Naive thymus-derived CD4-positive, alpha-beta T cell (primary cell): ENCODE results near the gene SHCBP1L. TPM values are rescaled to one million over a fixed set of nuclear protein-coding genes. Genes with fewer than 3 reads are reported as not detected.

Source experiments
- ATAC-seq: fragments of 150-1000 bp; cut with Tn5 transposase; 2 replicates; pipeline ENCODE4 v1.10.0; 2021; ENCODE audit warnings: mild to moderate bottlenecking, moderate library complexity
- CTCF ChIA-PET: fragments of 350-600 bp; sonication (Branson Sonifier 250); formaldehyde crosslinking; loops from one replicate; lab custom pipeline; 2021; ENCODE audit warnings: antibody characterized with exemption; lab: Charles Lee
- POLR2A ChIA-PET: fragments of 350-600 bp; sonication (Branson Sonifier 250); formaldehyde crosslinking; loops from one replicate; lab custom pipeline; 2021; ENCODE audit warnings: antibody characterized with exemption, inconsistent platforms; lab: Charles Lee
- DNase-seq, 9 donors: peaks; one replicate each; pipeline versions ENCODE4 v3.0.0 to v3.0.0-alpha.2; 2020 to 2022; ENCODE audit warnings: mixed read lengths in 1 of 9
- H3K27ac ChIP-seq: one replicate; pipeline ENCODE4 v1.7.0; 2013; ENCODE audit warnings: mild to moderate bottlenecking, low read depth, low read length, moderate library complexity
- H3K27me3 ChIP-seq, 2 donors: one replicate each; pipeline ENCODE4 v1.7.0; 2013; ENCODE audit warnings: low read length in 2 of 2, mild to moderate bottlenecking in 2 of 2, moderate library complexity in 2 of 2; ENCODE audit not compliant: control insufficient read depth in 2 of 2, insufficient read depth in 2 of 2
- H3K36me3 ChIP-seq, 3 experiments: 1 replicate in 2 of 3; 2 replicates in 1 of 3; pipeline ENCODE4 v1.7.0; 2013; ENCODE audit warnings: low read length in 3 of 3, mild to moderate bottlenecking in 3 of 3, moderate library complexity in 1 of 3; ENCODE audit not compliant: insufficient read depth in 3 of 3, control insufficient read depth in 2 of 3
- H3K4me1 ChIP-seq, 2 donors: one replicate each; pipeline ENCODE4 v1.7.0; 2013; ENCODE audit warnings: low read length in 2 of 2, mild to moderate bottlenecking in 2 of 2, moderate library complexity in 1 of 2; ENCODE audit not compliant: control insufficient read depth in 2 of 2, insufficient read depth in 2 of 2
- H3K4me3 ChIP-seq: 2 replicates; pipeline ENCODE4 v1.7.0; 2013; ENCODE audit warnings: mild to moderate bottlenecking, low read length
- H3K9me3 ChIP-seq, 3 experiments: 1 replicate in 2 of 3; 2 replicates in 1 of 3; pipeline ENCODE4 v1.7.0; 2013; ENCODE audit warnings: low read length in 3 of 3; ENCODE audit not compliant: control insufficient read depth in 2 of 3
- H3K27ac Mint-ChIP-seq, 9 donors: one replicate each; pipeline ENCODE4 v1.8.0; 2020 to 2022; ENCODE audit warnings: mixed read lengths in 9 of 9, mild to moderate bottlenecking in 8 of 9, moderate library complexity in 5 of 9, inconsistent platforms in 2 of 9
- H3K27me3 Mint-ChIP-seq, 5 donors: one replicate each; pipeline ENCODE4 v1.8.0; 2021 to 2022; ENCODE audit warnings: mixed read lengths in 5 of 5, mild to moderate bottlenecking in 1 of 5
- H3K36me3 Mint-ChIP-seq, 5 donors: one replicate each; pipeline ENCODE4 v1.8.0; 2020 to 2022; ENCODE audit warnings: mixed read lengths in 5 of 5, mild to moderate bottlenecking in 3 of 5, inconsistent platforms in 1 of 5
- H3K4me1 Mint-ChIP-seq, 7 donors: one replicate each; pipeline ENCODE4 v1.8.0; 2020 to 2022; ENCODE audit warnings: mixed read lengths in 7 of 7, mild to moderate bottlenecking in 3 of 7, inconsistent platforms in 1 of 7
- H3K4me3 Mint-ChIP-seq, 10 donors: one replicate each; pipeline ENCODE4 v1.8.0; 2020 to 2022; ENCODE audit warnings: mild to moderate bottlenecking in 10 of 10, mixed read lengths in 10 of 10, moderate library complexity in 6 of 10, inconsistent platforms in 2 of 10
- H3K9me3 Mint-ChIP-seq, 11 donors: one replicate each; pipeline ENCODE4 v1.8.0; 2020 to 2022; ENCODE audit warnings: mixed read lengths in 11 of 11, mild to moderate bottlenecking in 4 of 11, inconsistent platforms in 1 of 11, moderate library complexity in 1 of 11
- intact Hi-C, 2 donors: fragments of 100-400 bp; cut with micrococcal nuclease; formaldehyde crosslinking; loops; one replicate each; pipeline ENCODE4 v1.15.1; 2023
- polyA plus RNA-seq, 2 donors: library from polyadenylated mRNA; unstranded; fragments of 300-500 nt; fragmentation: Illumina TruSeq; gene quantifications; one replicate each; pipeline ENCODE4 v1.2.3, GENCODE V29; 2021
- total RNA-seq, 6 experiments: library from RNA in 5 of 6; stranded (reverse) in 5 of 6; gene quantifications; 1 replicate in 5 of 6; 2 replicates in 1 of 6; pipeline ENCODE4 v1.2.3 and lab custom pipeline; 2021 to 2026

Gene SHCBP1L
- total and polyA plus RNA-seq, 7 experiments from 2014 or later = not detected

- peak overlapping the region in 3 of 10 donors; percentile 6 to 12 (median 10) for H3K4me3 Mint-ChIP-seq
- peaks cover 0 to 11% (median 4%) of the 10 kb centered on the region in 11 donors for H3K9me3 Mint-ChIP-seq
- POLR2A ChIA-PET = no interaction called here
- peaks cover 0 to 14% (median 5%) of the 10 kb centered on the region in 5 donors for H3K27me3 Mint-ChIP-seq
- Histone ChIP-seq H3K27ac (no peak overlapping the region), H3K4me1 (peaks cover 4 to 10% of the 10 kb centered on the region in 2 donors), H3K27me3 (no peaks in the 10 kb centered on the region), H3K36me3 (peaks cover 6 to 33% (median 26%) of the 10 kb centered on the region in 3 experiments), H3K9me3 (no peaks in the 10 kb centered on the region), H3K4me3 (no peak overlapping the region)
- peak overlapping the region in 8 of 9 donors; percentile 18 to 84 (median 65) for H3K27ac Mint-ChIP-seq
- DNase-seq (peak in 6 of 9 donors; percentile 5 to 27 (median 22)), ATAC-seq (peak; percentile 63)
- H3K36me3 Mint-ChIP-seq = peaks cover 10 to 59% (median 42%) of the 10 kb centered on the region in 5 donors
- H3K4me1 Mint-ChIP-seq = peaks cover 4 to 29% (median 23%) of the 10 kb centered on the region in 7 donors
- intact Hi-C loops = no loop called here
- CTCF ChIA-PET = no interaction called here
These were observed 63.0 kb downstream of the SHCBP1L start for GRCh38 chr1:182889997-182890396.

GRCh38 chr1:182888736-182889531 lies 64.0 kb downstream of the SHCBP1L start:
- Mint-ChIP-seq H3K4me3 (no peak overlapping the region), H3K27me3 (peaks cover 0 to 5% (median 0%) of the 10 kb centered on the region in 5 donors), H3K36me3 (peaks cover 14 to 65% (median 46%) of the 10 kb centered on the region in 5 donors), H3K4me1 (peaks cover 4 to 29% (median 23%) of the 10 kb centered on the region in 7 donors), H3K9me3 (peaks cover 0 to 9% (median 4%) of the 10 kb centered on the region in 11 donors), H3K27ac (peak overlapping the region in 8 of 9 donors; percentile 19 to 75 (median 60))
- no peaks in the 10 kb centered on the region for H3K9me3 ChIP-seq
- ATAC-seq (peak; percentile 16), DNase-seq (no peak)
- CTCF ChIA-PET = interaction anchor here (0.6 kb wide), 1 partner anchor 615 kb away, joined by 3 read pairs; no protein-coding TSS in a partner anchor
- H3K4me1 ChIP-seq = peaks cover 4 to 10% of the 10 kb centered on the region in 2 donors
- intact Hi-C loops = no loop called here
- POLR2A ChIA-PET = no interaction called here
- no peak overlapping the region for H3K4me3 ChIP-seq
- H3K27ac ChIP-seq = no peak overlapping the region
- peaks cover 6 to 42% (median 31%) of the 10 kb centered on the region in 3 experiments for H3K36me3 ChIP-seq
- no peaks in the 10 kb centered on the region for H3K27me3 ChIP-seq

- no peaks in the 10 kb centered on the region for H3K9me3 ChIP-seq
- ATAC-seq (no peak), DNase-seq (no peak)
- peaks cover 15 to 60% (median 37%) of the 10 kb centered on the region in 3 experiments for H3K36me3 ChIP-seq
- ChIA-PET CTCF (no interaction called here), POLR2A (no interaction called here)
- no peaks in the 10 kb centered on the region for H3K27me3 ChIP-seq
- no peak overlapping the region for H3K27ac ChIP-seq
- Mint-ChIP-seq H3K4me3 (peak overlapping the region in 1 of 10 donors; percentile 23), H3K9me3 (peaks cover 0 to 8% (median 0%) of the 10 kb centered on the region in 11 donors), H3K36me3 (peaks cover 22 to 75% (median 56%) of the 10 kb centered on the region in 5 donors), H3K4me1 (peaks cover 4 to 29% (median 23%) of the 10 kb centered on the region in 7 donors), H3K27me3 (no peaks in the 10 kb centered on the region), H3K27ac (peak overlapping the region in 2 of 9 donors; percentile 54 to 56)
- intact Hi-C loops = no loop called here
- H3K4me1 ChIP-seq = peaks cover 4 to 10% of the 10 kb centered on the region in 2 donors
- H3K4me3 ChIP-seq = no peak overlapping the region
These were observed 66.0 kb downstream of the SHCBP1L start for GRCh38 chr1:182886985-182887384.

GRCh38 chr1:182885591-182885990 lies 67.4 kb downstream of the SHCBP1L start:
- peak overlapping the region in 3 of 9 donors; percentile 8 to 44 (median 43) for H3K27ac Mint-ChIP-seq
- ATAC-seq (no peak), DNase-seq (no peak)
- intact Hi-C loops = loop anchor here in 1 of 2 donors (2.0 kb wide), 1 partner anchor 33 kb away; no protein-coding TSS in a partner anchor
- CTCF ChIA-PET = no interaction called here
- Histone ChIP-seq H3K27ac (no peak overlapping the region), H3K4me1 (peaks cover 4 to 10% of the 10 kb centered on the region in 2 donors), H3K9me3 (no peaks in the 10 kb centered on the region), H3K36me3 (peaks cover 29 to 73% (median 38%) of the 10 kb centered on the region in 3 experiments), H3K27me3 (no peaks in the 10 kb centered on the region), H3K4me3 (no peak overlapping the region)
- peaks cover 0 to 8% (median 0%) of the 10 kb centered on the region in 11 donors for H3K9me3 Mint-ChIP-seq
- H3K4me1 Mint-ChIP-seq = peaks cover 4 to 30% (median 19%) of the 10 kb centered on the region in 7 donors
- peaks cover 26 to 84% (median 68%) of the 10 kb centered on the region in 5 donors for H3K36me3 Mint-ChIP-seq
- H3K4me3 Mint-ChIP-seq = no peak overlapping the region
- H3K27me3 Mint-ChIP-seq = no peaks in the 10 kb centered on the region
- POLR2A ChIA-PET = no interaction called here

GRCh38 chr1:182884872-182885271 lies 68.1 kb downstream of the SHCBP1L start:
- Mint-ChIP-seq H3K36me3 (peaks cover 30 to 87% (median 70%) of the 10 kb centered on the region in 5 donors), H3K9me3 (peaks cover 0 to 3% (median 0%) of the 10 kb centered on the region in 11 donors), H3K4me1 (peaks cover 2 to 29% (median 13%) of the 10 kb centered on the region in 7 donors), H3K27me3 (no peaks in the 10 kb centered on the region), H3K27ac (peak overlapping the region in 1 of 9 donors; percentile 23), H3K4me3 (no peak overlapping the region)
- no peaks in the 10 kb centered on the region for H3K27me3 ChIP-seq
- POLR2A ChIA-PET = no interaction called here
- CTCF ChIA-PET = no interaction called here
- peaks cover 36 to 81% (median 45%) of the 10 kb centered on the region in 3 experiments for H3K36me3 ChIP-seq
- peaks cover 0 to 9% of the 10 kb centered on the region in 2 donors for H3K4me1 ChIP-seq
- no peaks in the 10 kb centered on the region for H3K9me3 ChIP-seq
- DNase-seq (no peak), ATAC-seq (no peak)
- intact Hi-C loops = loop anchor here in 1 of 2 donors (2.0 kb wide), 1 partner anchor 32 kb away; no protein-coding TSS in a partner anchor
- H3K4me3 ChIP-seq = no peak overlapping the region
- H3K27ac ChIP-seq = no peak overlapping the region

- no peaks in the 10 kb centered on the region for H3K9me3 Mint-ChIP-seq
- H3K27ac Mint-ChIP-seq = peak overlapping the region in 3 of 9 donors; percentile 21 to 54 (median 50)
- intact Hi-C loops = loop anchor here in 1 of 2 donors (2.0 to 10.0 kb wide), 3 partner anchors 15 to 667 kb away; no protein-coding TSS in a partner anchor
- POLR2A ChIA-PET = interaction anchor here (0.6 kb wide), 1 partner anchor 24 kb away, joined by 3 read pairs; no protein-coding TSS in a partner anchor
- CTCF ChIA-PET = no interaction called here
- H3K4me1 Mint-ChIP-seq = peaks cover 3 to 21% (median 6%) of the 10 kb centered on the region in 7 donors
- peaks cover 62 to 98% (median 81%) of the 10 kb centered on the region in 3 experiments for H3K36me3 ChIP-seq
- peaks cover 28 to 82% (median 63%) of the 10 kb centered on the region in 5 donors for H3K36me3 Mint-ChIP-seq
- no peaks in the 10 kb centered on the region for H3K9me3 ChIP-seq
- ATAC-seq (no peak), DNase-seq (peak in 1 of 9 donors; percentile 30)
- no peaks in the 10 kb centered on the region for H3K27me3 ChIP-seq
- H3K27ac ChIP-seq = no peak overlapping the region
- no peak overlapping the region for H3K4me3 ChIP-seq
- no peak overlapping the region for H3K4me3 Mint-ChIP-seq
- H3K4me1 ChIP-seq = no peaks in the 10 kb centered on the region
- no peaks in the 10 kb centered on the region for H3K27me3 Mint-ChIP-seq
These were observed 75.1 kb downstream of the SHCBP1L start for GRCh38 chr1:182877842-182878241.
